Esophagus muscularis mucosa (tissue), 3 donors: Measurements from ENCODE around the gene CTNNA2.

Experiments
- EP300 ChIP-seq: sonication (generic); formaldehyde crosslinking; IDR thresholded peaks from one replicate; pipeline ENCODE4 v1.6.1; 2017; ENCODE audit warnings: antibody characterized with exemption
- POLR2A ChIP-seq: fragments of 450-650 bp; IDR thresholded peaks from one replicate; pipeline ENCODE4 v1.6.1; 2017; ENCODE audit warnings: antibody characterized with exemption, moderate library complexity, mild to moderate bottlenecking, low read depth
- POLR2AphosphoS5 ChIP-seq, 2 donors: sonication (generic); formaldehyde crosslinking; IDR thresholded peaks; one replicate each; pipeline ENCODE4 v1.6.1; 2017; ENCODE audit warnings: antibody characterized with exemption in 2 of 2

GRCh38 chr2:79822136-79822535 is 309.3 kb downstream of the CTNNA2 start:
- TF ChIP-seq POLR2AphosphoS5 (IDR thresholded peaks at IDR 0.05) = no peak
- TF ChIP-seq EP300 = no peak
- no peak for TF ChIP-seq POLR2A
